Measurements from ENCODE around the gene MMP14. TPM values are rescaled to one million over a fixed set of nuclear protein-coding genes. Genes with fewer than 3 reads are reported as not detected.
A peak's percentile ranks its signal among the peaks of the same experiment; 100 is the strongest.

Gene MMP14
- total and polyA plus RNA-seq, 2 of the 13 experiments (the other 11 are each of a cell fraction or from before 2014, with no cell fraction given): 5.2 to 9.8 TPM

DNA sequence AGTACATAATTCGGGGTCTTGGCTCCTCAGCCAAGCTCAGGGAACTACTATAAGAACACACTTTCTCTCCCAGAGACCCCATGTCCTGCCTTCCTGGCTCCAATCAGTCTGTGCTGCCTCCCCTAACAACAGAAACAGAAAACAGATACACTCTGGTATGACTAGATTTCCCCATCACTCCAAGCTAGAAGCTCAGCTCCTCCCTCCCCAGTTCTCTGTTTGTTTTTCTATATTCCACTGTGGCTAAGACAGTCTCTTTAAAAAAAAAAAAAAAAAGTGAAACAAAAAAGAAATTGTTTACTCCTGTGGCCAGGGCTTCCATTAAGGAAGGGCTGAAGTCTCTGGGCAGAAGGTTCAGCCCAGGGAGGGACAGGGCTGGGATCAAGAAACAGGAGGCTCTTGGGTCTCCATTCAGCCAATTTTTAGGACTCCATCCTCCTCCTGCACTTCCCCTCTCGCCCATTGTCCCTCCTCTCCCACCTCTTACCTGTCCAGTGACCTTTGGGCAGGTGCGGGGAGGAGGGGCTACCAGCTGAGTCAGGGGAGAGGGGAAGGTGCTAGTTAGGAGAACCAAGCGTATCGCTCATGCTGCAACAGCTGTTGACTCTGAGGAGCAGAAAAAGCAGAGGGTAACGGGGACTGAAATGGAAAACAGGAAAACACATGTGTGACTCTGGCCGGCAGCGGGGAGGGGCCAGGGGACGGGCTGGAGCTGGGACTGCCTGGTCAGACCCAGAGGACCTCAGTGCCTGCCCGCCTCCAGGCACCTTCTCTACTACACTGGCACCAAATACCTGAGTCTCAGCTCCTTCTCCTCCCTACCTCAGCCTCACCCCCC, 17.0 kb upstream of the MMP14 start (continued):
- TF ChIP-seq, protein P1, sequence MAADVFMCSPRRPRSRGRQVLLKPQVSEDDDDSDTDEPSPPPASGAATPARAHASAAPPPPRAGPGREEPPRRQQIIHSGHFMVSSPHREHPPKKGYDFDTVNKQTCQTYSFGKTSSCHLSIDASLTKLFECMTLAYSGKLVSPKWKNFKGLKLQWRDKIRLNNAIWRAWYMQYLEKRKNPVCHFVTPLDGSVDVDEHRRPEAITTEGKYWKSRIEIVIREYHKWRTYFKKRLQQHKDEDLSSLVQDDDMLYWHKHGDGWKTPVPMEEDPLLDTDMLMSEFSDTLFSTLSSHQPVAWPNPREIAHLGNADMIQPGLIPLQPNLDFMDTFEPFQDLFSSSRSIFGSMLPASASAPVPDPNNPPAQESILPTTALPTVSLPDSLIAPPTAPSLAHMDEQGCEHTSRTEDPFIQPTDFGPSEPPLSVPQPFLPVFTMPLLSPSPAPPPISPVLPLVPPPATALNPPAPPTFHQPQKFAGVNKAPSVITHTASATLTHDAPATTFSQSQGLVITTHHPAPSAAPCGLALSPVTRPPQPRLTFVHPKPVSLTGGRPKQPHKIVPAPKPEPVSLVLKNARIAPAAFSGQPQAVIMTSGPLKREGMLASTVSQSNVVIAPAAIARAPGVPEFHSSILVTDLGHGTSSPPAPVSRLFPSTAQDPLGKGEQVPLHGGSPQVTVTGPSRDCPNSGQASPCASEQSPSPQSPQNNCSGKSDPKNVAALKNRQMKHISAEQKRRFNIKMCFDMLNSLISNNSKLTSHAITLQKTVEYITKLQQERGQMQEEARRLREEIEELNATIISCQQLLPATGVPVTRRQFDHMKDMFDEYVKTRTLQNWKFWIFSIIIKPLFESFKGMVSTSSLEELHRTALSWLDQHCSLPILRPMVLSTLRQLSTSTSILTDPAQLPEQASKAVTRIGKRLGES (CRISPR knock-in tag; IDR thresholded peaks at IDR 0.05; ENCODE audit: borderline replicate concordance): no peak
- TF ChIP-seq SRSF4 (IDR thresholded peaks at IDR 0.05; ENCODE audit: low read depth, low read length, poor library complexity, severe bottlenecking) (no peak), RBFOX2 (IDR thresholded peaks at IDR 0.05; ENCODE audit: low read depth, low read length) (no peak), ZNF556 (CRISPR knock-in tag; IDR thresholded peaks at IDR 0.05; ENCODE audit: borderline replicate concordance) (peak; percentile 76), STAT5B (CRISPR knock-in tag; IDR thresholded peaks at IDR 0.05) (no peak), ZNF720 (CRISPR knock-in tag; IDR thresholded peaks at IDR 0.05) (no peak; the same call in 1 of the 2 replicates), ZNF160 (CRISPR knock-in tag; IDR thresholded peaks at IDR 0.05) (no peak), ARHGAP35 (CRISPR knock-in tag; IDR thresholded peaks at IDR 0.05; ENCODE audit: borderline replicate concordance) (no peak), ZNF670 (CRISPR knock-in tag; IDR thresholded peaks at IDR 0.05; ENCODE audit: borderline replicate concordance) (no peak), ZBTB21 (CRISPR knock-in tag; IDR thresholded peaks at IDR 0.05) (no peak), GABPA (IDR thresholded peaks at IDR 0.05; ENCODE audit: low read depth, low read length) (no peak), GABPA (CRISPR knock-in tag; IDR thresholded peaks at IDR 0.05; ENCODE audit: low read depth) (no peak), ZNF549 (CRISPR knock-in tag; IDR thresholded peaks at IDR 0.05) (no peak), CC2D1A (CRISPR knock-in tag; IDR thresholded peaks at IDR 0.05) (no peak), HNF1B (CRISPR knock-in tag; IDR thresholded peaks at IDR 0.05) (0 out of 2 replicates have a peak, but pooled peaks have one; percentile 35), NCOA5 (CRISPR knock-in tag; IDR thresholded peaks at IDR 0.05) (no peak), ZNF713 (CRISPR knock-in tag; IDR thresholded peaks at IDR 0.05) (no peak)
- TF ChIP-seq, protein P2, sequence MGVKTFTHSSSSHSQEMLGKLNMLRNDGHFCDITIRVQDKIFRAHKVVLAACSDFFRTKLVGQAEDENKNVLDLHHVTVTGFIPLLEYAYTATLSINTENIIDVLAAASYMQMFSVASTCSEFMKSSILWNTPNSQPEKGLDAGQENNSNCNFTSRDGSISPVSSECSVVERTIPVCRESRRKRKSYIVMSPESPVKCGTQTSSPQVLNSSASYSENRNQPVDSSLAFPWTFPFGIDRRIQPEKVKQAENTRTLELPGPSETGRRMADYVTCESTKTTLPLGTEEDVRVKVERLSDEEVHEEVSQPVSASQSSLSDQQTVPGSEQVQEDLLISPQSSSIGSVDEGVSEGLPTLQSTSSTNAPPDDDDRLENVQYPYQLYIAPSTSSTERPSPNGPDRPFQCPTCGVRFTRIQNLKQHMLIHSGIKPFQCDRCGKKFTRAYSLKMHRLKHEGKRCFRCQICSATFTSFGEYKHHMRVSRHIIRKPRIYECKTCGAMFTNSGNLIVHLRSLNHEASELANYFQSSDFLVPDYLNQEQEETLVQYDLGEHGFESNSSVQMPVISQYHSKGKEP (CRISPR knock-in tag; IDR thresholded peaks at IDR 0.05): no peak
